Measurements from ENCODE around the gene NOBOX. TPM values are rescaled to one million over a fixed set of nuclear protein-coding genes. Genes with fewer than 3 reads are reported as not detected.
A peak's percentile ranks its signal among the peaks of the same experiment; 100 is the strongest.
"Not testable (repeated sequence)": the region's sequence is repeated elsewhere in the genome, so short reads cannot be mapped to it uniquely, and the experiment has no call there.

The NOBOX gene
- total RNA-seq, 1 experiment from 2014 or later, result not detected

GRCh38 chr7:144379776-144380384 lies 23.6 kb downstream of the NOBOX start:
- H3K79me2 ChIP-seq (ENCODE audit: low read length), result no peaks in the 10 kb centered on the region
- ChIA-PET POLR2A (ENCODE audit: unreplicated experiment) (no interaction called here), CTCF (no interaction called here)
- no peaks in the 10 kb centered on the region for H3K36me3 ChIP-seq (ENCODE audit: low read depth, low read length)
- no peak overlapping the region for H3K9ac ChIP-seq (ENCODE audit: low read length)
- intact Hi-C loops (cut with micrococcal nuclease), result no loop called here
- no TSS peak for BruUV-seq (replicated peaks)
- H3K4me2 ChIP-seq (ENCODE audit: low read length), result no peak overlapping the region
- H2AFZ ChIP-seq (ENCODE audit: low read length), result no peak overlapping the region
- no peaks in the 10 kb centered on the region for H3K9me2 ChIP-seq (replicated peaks; ENCODE audit: low read length)
- H3K27ac ChIP-seq (ENCODE audit: low read length), result no peak overlapping the region
- TF ChIP-seq EZH2phosphoT487 (IDR thresholded peaks at IDR 0.05; ENCODE audit: borderline replicate concordance, low read length) (no peak), CTCF (conservative IDR thresholded peaks at IDR 0.05; ENCODE audit: low read depth, low read length) (no peak), EZH2 (IDR thresholded peaks at IDR 0.05; ENCODE audit: low read length, unreplicated experiment) (no peak)
- DNase-seq, result no peak
- H3K4me1 ChIP-seq (ENCODE audit: insufficient read depth, low read length), result no peaks in the 10 kb centered on the region
- no peaks in the 10 kb centered on the region for H3K9me3 ChIP-seq (ENCODE audit: low read length)
- no peak for ATAC-seq
- no peak overlapping the region for H3K4me3 ChIP-seq (ENCODE audit: low read length)
- no peaks in the 10 kb centered on the region for H3K27me3 ChIP-seq (ENCODE audit: low read length)
- no peaks in the 10 kb centered on the region for H4K20me1 ChIP-seq (ENCODE audit: low read length)
- H3F3A ChIP-seq (ENCODE audit: low read length, unreplicated experiment), result no peaks in the 10 kb centered on the region

- Histone ChIP-seq H3K4me2 (ENCODE audit: low read length) (no peak overlapping the region), H3K9me2 (replicated peaks; ENCODE audit: low read length) (no peaks in the 10 kb centered on the region), H3K27me3 (ENCODE audit: low read length) (no peaks in the 10 kb centered on the region), H3K4me1 (ENCODE audit: insufficient read depth, low read length) (no peaks in the 10 kb centered on the region), H3K27ac (ENCODE audit: low read length) (no peak overlapping the region), H3K4me3 (ENCODE audit: low read length) (no peak overlapping the region), H3F3A (ENCODE audit: low read length, unreplicated experiment) (no peaks in the 10 kb centered on the region), H4K20me1 (ENCODE audit: low read length) (no peaks in the 10 kb centered on the region), H3K9ac (ENCODE audit: low read length) (no peak overlapping the region), H3K36me3 (ENCODE audit: low read depth, low read length) (no peaks in the 10 kb centered on the region), H3K79me2 (ENCODE audit: low read length) (no peaks in the 10 kb centered on the region), H3K9me3 (ENCODE audit: low read length) (no peaks in the 10 kb centered on the region), H2AFZ (ENCODE audit: low read length) (no peak overlapping the region)
- ChIA-PET CTCF (no interaction called here), POLR2A (ENCODE audit: unreplicated experiment) (no interaction called here)
- no TSS peak for BruUV-seq (replicated peaks)
- ATAC-seq (no peak), DNase-seq (no peak)
- TF ChIP-seq EZH2 (IDR thresholded peaks at IDR 0.05; ENCODE audit: low read length, unreplicated experiment) (no peak), EZH2phosphoT487 (IDR thresholded peaks at IDR 0.05; ENCODE audit: borderline replicate concordance, low read length) (no peak), CTCF (conservative IDR thresholded peaks at IDR 0.05; ENCODE audit: low read depth, low read length) (no peak)
- intact Hi-C loops (cut with micrococcal nuclease), result no loop called here
Measured at GRCh38 chr7:144378651-144379050, 24.8 kb downstream of the NOBOX start.

GRCh38 chr7:144369221-144369620 lies 34.3 kb downstream of the NOBOX start:
- POLR2A ChIA-PET (ENCODE audit: unreplicated experiment); H3K79me2 ChIP-seq (ENCODE audit: low read length); DNase-seq; H3K9me2 ChIP-seq (replicated peaks; ENCODE audit: low read length); H2AFZ ChIP-seq (ENCODE audit: low read length); BruUV-seq (replicated peaks); H3K4me2 ChIP-seq (ENCODE audit: low read length); H3K9me3 ChIP-seq (ENCODE audit: low read length); H3K27ac ChIP-seq (ENCODE audit: low read length); H4K20me1 ChIP-seq (ENCODE audit: low read length); H3K36me3 ChIP-seq (ENCODE audit: low read depth, low read length); H3K4me3 ChIP-seq (ENCODE audit: low read length); H3F3A ChIP-seq (ENCODE audit: low read length, unreplicated experiment); H3K9ac ChIP-seq (ENCODE audit: low read length); CTCF ChIA-PET; intact Hi-C loops (cut with micrococcal nuclease); H3K27me3 ChIP-seq (ENCODE audit: low read length); ATAC-seq; H3K4me1 ChIP-seq (ENCODE audit: insufficient read depth, low read length): not testable (repeated sequence)

- H4K20me1 ChIP-seq (ENCODE audit: low read length); H3K27me3 ChIP-seq (ENCODE audit: low read length); H3F3A ChIP-seq (ENCODE audit: low read length, unreplicated experiment); POLR2A ChIA-PET (ENCODE audit: unreplicated experiment); DNase-seq; H3K79me2 ChIP-seq (ENCODE audit: low read length); H3K27ac ChIP-seq (ENCODE audit: low read length); H2AFZ ChIP-seq (ENCODE audit: low read length); H3K9ac ChIP-seq (ENCODE audit: low read length); H3K9me2 ChIP-seq (replicated peaks; ENCODE audit: low read length); intact Hi-C loops (cut with micrococcal nuclease); BruUV-seq (replicated peaks); H3K36me3 ChIP-seq (ENCODE audit: low read depth, low read length); H3K4me3 ChIP-seq (ENCODE audit: low read length); H3K4me2 ChIP-seq (ENCODE audit: low read length); CTCF ChIA-PET; H3K4me1 ChIP-seq (ENCODE audit: insufficient read depth, low read length); H3K9me3 ChIP-seq (ENCODE audit: low read length): not testable (repeated sequence)
- peak; percentile 16; the same call in 1 of the 2 replicates for ATAC-seq
Measured at GRCh38 chr7:144367250-144367649, 36.2 kb downstream of the NOBOX start.

- H3K4me3 ChIP-seq (ENCODE audit: low read length); H3K27me3 ChIP-seq (ENCODE audit: low read length); ATAC-seq; POLR2A ChIA-PET (ENCODE audit: unreplicated experiment); H2AFZ ChIP-seq (ENCODE audit: low read length); CTCF ChIA-PET; BruUV-seq (replicated peaks); H3K36me3 ChIP-seq (ENCODE audit: low read depth, low read length); H3K4me1 ChIP-seq (ENCODE audit: insufficient read depth, low read length); H3K9me3 ChIP-seq (ENCODE audit: low read length); H3K79me2 ChIP-seq (ENCODE audit: low read length); H4K20me1 ChIP-seq (ENCODE audit: low read length); H3K4me2 ChIP-seq (ENCODE audit: low read length); H3K27ac ChIP-seq (ENCODE audit: low read length); H3K9ac ChIP-seq (ENCODE audit: low read length); H3F3A ChIP-seq (ENCODE audit: low read length, unreplicated experiment); DNase-seq; H3K9me2 ChIP-seq (replicated peaks; ENCODE audit: low read length); intact Hi-C loops (cut with micrococcal nuclease): not testable (repeated sequence)
Measured at GRCh38 chr7:144365523-144365922, 38.0 kb downstream of the NOBOX start.

Data from PC-3 (cell line).